ENCODE measurements around the gene ASB1.

Gene ASB1

GRCh38 chr2:238479847-238480246 lies 53.1 kb downstream of the ASB1 start:
- Histone ChIP-seq H3K4me3 (ENCODE audit: low read depth, low read length) (no peak overlapping the region), H3K36me3 (ENCODE audit: control insufficient read depth in 2 of 2, insufficient read depth in 1 of 2, low read length in 2 of 2) (no peaks in the 10 kb centered on the region), H3K9me3 (ENCODE audit: control insufficient read depth, insufficient read depth, low read depth, low read length) (no peaks in the 10 kb centered on the region), H3K4me1 (ENCODE audit: control insufficient read depth, insufficient read depth, low read length) (no peaks in the 10 kb centered on the region), H3K27ac (ENCODE audit: extremely low read depth, low read depth, low read length) (no peak overlapping the region)
- POLR2A ChIA-PET: no interaction called here
- TF ChIP-seq ZNF610 (tag by site-specific recombination; IDR thresholded peaks at IDR 0.05; ENCODE audit: borderline replicate concordance) (no peak), ZNF280D (tag by site-specific recombination; IDR thresholded peaks at IDR 0.05) (0 out of 2 replicates have a peak, but pooled peaks have one; percentile 15)
- CTCF ChIA-PET: no interaction called here

GRCh38 chr2:238483021-238483420 lies 56.3 kb downstream of the ASB1 start:
- CTCF ChIA-PET: no interaction called here
- TF ChIP-seq YY2 (tag by site-specific recombination; IDR thresholded peaks at IDR 0.05): no peak
- TF ChIP-seq TRIM28 (IDR thresholded peaks at IDR 0.05; ENCODE audit: borderline replicate concordance, low read length): no peak
- no peak for TF ChIP-seq BCL6B (tag by site-specific recombination; IDR thresholded peaks at IDR 0.05)
- TF ChIP-seq FEZF1 (tag by site-specific recombination; IDR thresholded peaks at IDR 0.05): no peak
- no peak for TF ChIP-seq ZBTB10 (tag by site-specific recombination; IDR thresholded peaks at IDR 0.05)
- no peak for TF ChIP-seq ZNF488 (tag by site-specific recombination; IDR thresholded peaks at IDR 0.05)
- no peak for TF ChIP-seq ELK4 (IDR thresholded peaks at IDR 0.05; ENCODE audit: borderline replicate concordance, low read depth, low read length)
- no peak for TF ChIP-seq ZNF398 (tag by site-specific recombination; IDR thresholded peaks at IDR 0.05)
- TF ChIP-seq ZBTB20 (tag by site-specific recombination; IDR thresholded peaks at IDR 0.05): no peak
- TF ChIP-seq ZNF610 (tag by site-specific recombination; IDR thresholded peaks at IDR 0.05; ENCODE audit: borderline replicate concordance): no peak
- no peak for TF ChIP-seq ZNF112 (tag by site-specific recombination; IDR thresholded peaks at IDR 0.05)
- TF ChIP-seq ZNF521 (tag by site-specific recombination; IDR thresholded peaks at IDR 0.05): no peak
- no peak for TF ChIP-seq ZBTB21 (tag by site-specific recombination; IDR thresholded peaks at IDR 0.05)
- no peak for TF ChIP-seq ZNF768 (tag by site-specific recombination; IDR thresholded peaks at IDR 0.05)
- TF ChIP-seq ZNF350 (tag by site-specific recombination; IDR thresholded peaks at IDR 0.05): no peak
- TF ChIP-seq ZNF121 (tag by site-specific recombination; IDR thresholded peaks at IDR 0.05): no peak
- TF ChIP-seq ZNF560 (tag by site-specific recombination; IDR thresholded peaks at IDR 0.05; ENCODE audit: borderline replicate concordance): no peak
- TF ChIP-seq OSR2 (tag by site-specific recombination; IDR thresholded peaks at IDR 0.05): no peak
- TF ChIP-seq KLF7 (tag by site-specific recombination; IDR thresholded peaks at IDR 0.05; ENCODE audit: borderline replicate concordance): no peak
- Histone ChIP-seq H3K4me1 (ENCODE audit: control insufficient read depth, insufficient read depth, low read length) (no peaks in the 10 kb centered on the region), H3K4me3 (ENCODE audit: low read depth, low read length) (no peak overlapping the region), H3K9me3 (ENCODE audit: control insufficient read depth, insufficient read depth, low read depth, low read length) (no peaks in the 10 kb centered on the region), H3K27ac (ENCODE audit: extremely low read depth, low read depth, low read length) (no peak overlapping the region), H3K36me3 (ENCODE audit: control insufficient read depth in 2 of 2, insufficient read depth in 1 of 2, low read length in 2 of 2) (peaks cover 0 to 10% of the 10 kb centered on the region in 2 experiments; a peak in 1 of 3 replicates)
- POLR2A ChIA-PET: no interaction called here

Data from HEK293 (cell line).